ENCODE measurements around the gene DYSF.

DNA sequence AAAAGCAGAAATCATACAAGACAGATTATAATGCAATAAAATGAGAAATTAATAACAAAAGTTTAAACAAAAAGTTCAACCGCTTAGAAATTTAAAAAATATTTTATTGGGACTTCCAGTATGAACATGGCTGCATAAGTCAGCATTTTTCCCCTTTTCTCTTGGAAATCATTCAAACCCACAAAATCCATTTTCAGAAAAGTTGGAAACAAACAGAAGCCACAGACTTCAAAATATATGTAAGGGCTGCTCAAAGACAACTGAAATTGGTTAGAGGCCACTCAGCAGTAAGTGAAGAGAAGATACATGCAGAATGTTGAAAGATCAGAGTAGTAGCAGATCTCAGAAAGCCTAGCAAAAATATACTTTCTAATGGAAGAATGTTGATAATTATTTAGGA, 194.0 kb downstream of the DYSF start:
- TF ChIP-seq, protein P1, sequence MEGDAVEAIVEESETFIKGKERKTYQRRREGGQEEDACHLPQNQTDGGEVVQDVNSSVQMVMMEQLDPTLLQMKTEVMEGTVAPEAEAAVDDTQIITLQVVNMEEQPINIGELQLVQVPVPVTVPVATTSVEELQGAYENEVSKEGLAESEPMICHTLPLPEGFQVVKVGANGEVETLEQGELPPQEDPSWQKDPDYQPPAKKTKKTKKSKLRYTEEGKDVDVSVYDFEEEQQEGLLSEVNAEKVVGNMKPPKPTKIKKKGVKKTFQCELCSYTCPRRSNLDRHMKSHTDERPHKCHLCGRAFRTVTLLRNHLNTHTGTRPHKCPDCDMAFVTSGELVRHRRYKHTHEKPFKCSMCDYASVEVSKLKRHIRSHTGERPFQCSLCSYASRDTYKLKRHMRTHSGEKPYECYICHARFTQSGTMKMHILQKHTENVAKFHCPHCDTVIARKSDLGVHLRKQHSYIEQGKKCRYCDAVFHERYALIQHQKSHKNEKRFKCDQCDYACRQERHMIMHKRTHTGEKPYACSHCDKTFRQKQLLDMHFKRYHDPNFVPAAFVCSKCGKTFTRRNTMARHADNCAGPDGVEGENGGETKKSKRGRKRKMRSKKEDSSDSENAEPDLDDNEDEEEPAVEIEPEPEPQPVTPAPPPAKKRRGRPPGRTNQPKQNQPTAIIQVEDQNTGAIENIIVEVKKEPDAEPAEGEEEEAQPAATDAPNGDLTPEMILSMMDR (IDR thresholded peaks at IDR 0.05; ENCODE audit: low read depth, low read length, poor library complexity, severe bottlenecking) = no peak
- no peak for TF ChIP-seq EZH2phosphoT487 (IDR thresholded peaks at IDR 0.05; ENCODE audit: borderline replicate concordance, low read length)
